Calu3 (cell line): ENCODE data around the gene TSC1. TPM values are rescaled to one million over a fixed set of nuclear protein-coding genes. Genes with fewer than 3 reads are reported as not detected.

Source experiments
- BruUV-seq: library from RNA; stranded (reverse); fragments of 400-500 nt; replicated peaks from 2 replicates; lab custom pipeline; 2021; lab: Mats Ljungman, UMichigan
- CTCF ChIA-PET: fragments of 300-600 bp; sonication (Branson Sonifier 250); formaldehyde crosslinking; loops from one replicate; lab custom pipeline; 2022; ENCODE audit warnings: antibody characterized with exemption; lab: Charles Lee
- DNase-seq: peaks from one replicate; pipeline ENCODE4 v3.0.0; 2022
- H3K27ac Mint-ChIP-seq: one replicate; pipeline ENCODE4 v1.8.0; 2022; ENCODE audit warnings: mixed read lengths; ENCODE audit not compliant: unreplicated experiment
- H3K27me3 Mint-ChIP-seq: one replicate; pipeline ENCODE4 v1.8.0; 2022; ENCODE audit warnings: mixed read lengths; ENCODE audit not compliant: unreplicated experiment
- H3K36me3 Mint-ChIP-seq: one replicate; pipeline ENCODE4 v1.8.0; 2022; ENCODE audit warnings: mild to moderate bottlenecking, moderate library complexity, mixed read lengths; ENCODE audit not compliant: insufficient read depth, unreplicated experiment
- H3K4me1 Mint-ChIP-seq: one replicate; pipeline ENCODE4 v1.8.0; 2022; ENCODE audit warnings: mild to moderate bottlenecking, low read depth, mixed read lengths; ENCODE audit not compliant: unreplicated experiment
- H3K4me3 Mint-ChIP-seq: one replicate; pipeline ENCODE4 v1.8.0; 2022; ENCODE audit warnings: mild to moderate bottlenecking, low read depth, moderate library complexity, mixed read lengths; ENCODE audit not compliant: unreplicated experiment
- H3K9me3 Mint-ChIP-seq: one replicate; pipeline ENCODE4 v1.8.0; 2022; ENCODE audit warnings: low read depth, mixed read lengths; ENCODE audit not compliant: unreplicated experiment
- intact Hi-C: fragments of 100-400 bp; cut with micrococcal nuclease; formaldehyde crosslinking; loops from one replicate; pipeline ENCODE4 v1.10.0; 2022; ENCODE audit not compliant: unreplicated experiment
- total RNA-seq: library from RNA; stranded (reverse); gene quantifications from 2 replicates; pipeline ENCODE4 v1.2.3, GENCODE V29; 2022
- TF ChIP-seq, protein P1 (sequence below): fragments of 200-600 bp; IDR thresholded peaks from one replicate; pipeline ENCODE4 v1.8.0; 2022; ENCODE audit warnings: antibody characterized with exemption; ENCODE audit not compliant: unreplicated experiment

Gene TSC1
- total RNA-seq, 1 experiment from 2014 or later = 31.7 TPM

DNA sequence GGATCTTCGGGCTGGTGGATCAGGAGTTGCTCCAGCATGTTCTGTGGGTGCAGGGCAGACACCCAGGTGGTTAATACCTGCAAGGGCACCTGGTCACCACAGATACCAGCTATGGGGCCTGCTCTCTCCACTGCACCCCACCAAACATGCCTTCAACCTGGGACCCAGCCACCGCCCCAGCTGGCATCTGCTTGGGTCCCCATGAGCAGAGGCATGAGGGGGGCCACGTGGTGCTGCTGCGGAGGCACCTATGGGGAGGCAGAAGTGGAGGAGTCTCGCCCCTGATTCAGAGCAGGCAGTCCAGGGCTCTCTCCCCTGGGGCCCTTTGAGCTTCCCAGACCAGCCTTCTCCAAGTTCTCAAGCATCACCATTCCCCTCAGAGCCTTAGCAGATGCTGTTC lies 69.3 kb downstream of the TSC1 start:
- intact Hi-C loops = no loop called here
- no peaks in the 10 kb centered on the region for H3K9me3 Mint-ChIP-seq
- no peak for DNase-seq
- BruUV-seq = no TSS peak
- no peaks in the 10 kb centered on the region for H3K27me3 Mint-ChIP-seq
- H3K4me3 Mint-ChIP-seq = no peak overlapping the region
- H3K27ac Mint-ChIP-seq = no peak overlapping the region
- CTCF ChIA-PET = interaction anchor here (0.7 kb wide), 1 partner anchor 515 kb away, joined by 3 read pairs; no protein-coding TSS in a partner anchor
- TF ChIP-seq, protein P1, sequence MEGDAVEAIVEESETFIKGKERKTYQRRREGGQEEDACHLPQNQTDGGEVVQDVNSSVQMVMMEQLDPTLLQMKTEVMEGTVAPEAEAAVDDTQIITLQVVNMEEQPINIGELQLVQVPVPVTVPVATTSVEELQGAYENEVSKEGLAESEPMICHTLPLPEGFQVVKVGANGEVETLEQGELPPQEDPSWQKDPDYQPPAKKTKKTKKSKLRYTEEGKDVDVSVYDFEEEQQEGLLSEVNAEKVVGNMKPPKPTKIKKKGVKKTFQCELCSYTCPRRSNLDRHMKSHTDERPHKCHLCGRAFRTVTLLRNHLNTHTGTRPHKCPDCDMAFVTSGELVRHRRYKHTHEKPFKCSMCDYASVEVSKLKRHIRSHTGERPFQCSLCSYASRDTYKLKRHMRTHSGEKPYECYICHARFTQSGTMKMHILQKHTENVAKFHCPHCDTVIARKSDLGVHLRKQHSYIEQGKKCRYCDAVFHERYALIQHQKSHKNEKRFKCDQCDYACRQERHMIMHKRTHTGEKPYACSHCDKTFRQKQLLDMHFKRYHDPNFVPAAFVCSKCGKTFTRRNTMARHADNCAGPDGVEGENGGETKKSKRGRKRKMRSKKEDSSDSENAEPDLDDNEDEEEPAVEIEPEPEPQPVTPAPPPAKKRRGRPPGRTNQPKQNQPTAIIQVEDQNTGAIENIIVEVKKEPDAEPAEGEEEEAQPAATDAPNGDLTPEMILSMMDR = no peak
- H3K36me3 Mint-ChIP-seq = peaks cover 24% of the 10 kb centered on the region
- no peaks in the 10 kb centered on the region for H3K4me1 Mint-ChIP-seq

DNA sequence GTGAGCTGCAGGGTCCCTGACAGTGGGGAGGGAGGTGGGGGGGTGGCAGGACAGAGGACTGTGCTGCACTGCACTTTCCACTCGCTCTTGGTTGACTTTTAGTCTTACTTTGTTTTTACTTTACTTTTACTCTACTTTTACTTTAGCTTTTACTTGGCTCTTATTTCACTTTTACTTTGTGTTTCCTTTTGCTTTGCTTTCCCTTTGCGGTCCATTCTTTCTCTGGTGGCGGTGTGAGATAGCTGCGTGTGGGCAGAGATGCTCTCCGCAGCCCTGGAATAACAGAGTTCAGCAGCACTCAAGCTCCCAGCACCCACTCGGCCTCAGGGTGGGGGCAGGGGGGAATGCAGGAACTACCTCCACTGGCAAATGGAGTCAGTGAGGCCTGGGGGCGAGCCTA lies 71.0 kb downstream of the TSC1 start:
- H3K36me3 Mint-ChIP-seq = peaks cover 14% of the 10 kb centered on the region
- TF ChIP-seq, protein P1 = no peak
- H3K27ac Mint-ChIP-seq = no peak overlapping the region
- DNase-seq = no peak
- no peaks in the 10 kb centered on the region for H3K27me3 Mint-ChIP-seq
- CTCF ChIA-PET = no interaction called here
- intact Hi-C loops = no loop called here
- H3K4me1 Mint-ChIP-seq = no peaks in the 10 kb centered on the region
- H3K4me3 Mint-ChIP-seq = no peak overlapping the region
- H3K9me3 Mint-ChIP-seq = no peaks in the 10 kb centered on the region
- no TSS peak for BruUV-seq

DNA sequence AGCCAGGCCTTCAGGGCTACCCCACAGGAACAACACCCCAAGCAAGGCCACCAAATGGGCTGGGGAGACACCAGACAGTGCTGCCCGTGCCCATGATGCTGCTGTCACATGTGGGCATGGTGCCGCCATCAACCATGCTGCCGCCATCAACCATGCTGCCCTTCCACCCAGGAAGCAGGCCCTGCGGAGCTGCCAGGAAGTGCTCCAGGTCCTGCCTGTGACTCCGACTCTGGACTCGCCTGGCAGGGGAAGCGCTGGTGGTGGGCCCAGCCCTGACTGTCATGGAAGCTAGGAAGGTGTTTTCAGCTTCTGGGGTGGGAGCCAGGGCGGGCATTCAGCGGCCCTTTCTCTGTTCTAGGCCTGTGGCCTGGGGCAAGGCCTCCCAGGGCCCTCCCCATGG lies 75.2 kb downstream of the TSC1 start:
- Mint-ChIP-seq H3K27me3 (no peaks in the 10 kb centered on the region), H3K9me3 (no peaks in the 10 kb centered on the region), H3K4me1 (no peaks in the 10 kb centered on the region), H3K27ac (no peak overlapping the region), H3K36me3 (no peaks in the 10 kb centered on the region), H3K4me3 (no peak overlapping the region)
- TF ChIP-seq, protein P1 = no peak
- no TSS peak for BruUV-seq
- intact Hi-C loops = no loop called here
- no peak for DNase-seq
- CTCF ChIA-PET = interaction anchor here (0.6 kb wide), 1 partner anchor 18 kb away, joined by 3 read pairs; no protein-coding TSS in a partner anchor

DNA sequence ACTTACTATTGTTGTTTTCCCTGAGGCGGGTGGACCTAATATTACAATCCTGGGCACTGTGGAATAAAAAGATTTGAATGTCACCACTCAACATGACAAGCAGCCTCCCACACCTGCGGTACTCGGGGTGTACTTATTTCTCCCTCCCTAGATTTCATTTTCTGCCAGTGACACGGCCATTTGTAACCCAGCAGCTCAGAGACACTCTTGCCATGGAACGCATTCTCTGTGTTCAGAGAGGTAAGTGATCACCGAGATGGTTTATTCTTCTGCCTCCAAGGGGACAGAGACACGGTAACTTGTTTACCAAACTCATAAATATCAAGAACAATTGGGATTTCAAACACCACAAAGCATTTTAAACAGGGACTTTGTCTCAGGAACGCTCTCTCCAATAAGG lies 77.5 kb downstream of the TSC1 start:
- intact Hi-C loops = no loop called here
- H3K27me3 Mint-ChIP-seq = no peaks in the 10 kb centered on the region

More for the DNA sequence above, 77.5 kb downstream of the TSC1 start:
- TF ChIP-seq, protein P1 = no peak
- Mint-ChIP-seq H3K27ac (no peak overlapping the region), H3K4me3 (no peak overlapping the region), H3K9me3 (no peaks in the 10 kb centered on the region), H3K4me1 (no peaks in the 10 kb centered on the region), H3K36me3 (no peaks in the 10 kb centered on the region)
- DNase-seq = no peak
- no TSS peak for BruUV-seq
- CTCF ChIA-PET = no interaction called here
